Mesenchymal stem cell (in vitro differentiated cells and primary cell): ENCODE results near the gene MED27.

ENCODE experiments used
- DNase-seq: peaks from one replicate; pipeline ENCODE4 v3.0.0-alpha.2; 2013
- H2AFZ ChIP-seq: one replicate; pipeline ENCODE4 v1.6.1; 2013; ENCODE audit warnings: low read depth, mild to moderate bottlenecking, control low read depth, inconsistent platforms, low read length, moderate library complexity
- H2AK5ac ChIP-seq: 2 replicates; pipeline ENCODE4 v1.6.1; 2013; ENCODE audit warnings: low read length, moderate library complexity, mild to moderate bottlenecking, inconsistent platforms; ENCODE audit not compliant: severe bottlenecking
- H2BK120ac ChIP-seq: one replicate; pipeline ENCODE4 v1.6.1; 2013; ENCODE audit warnings: low read depth, mild to moderate bottlenecking, inconsistent platforms, low read length, moderate library complexity
- H2BK12ac ChIP-seq, 2 experiments: one replicate each; pipeline ENCODE4 v1.6.1; 2013; ENCODE audit warnings: inconsistent platforms in 2 of 2, low read length in 2 of 2, mild to moderate bottlenecking in 2 of 2, moderate library complexity in 2 of 2, control low read depth in 1 of 2
- H2BK15ac ChIP-seq: one replicate; pipeline ENCODE4 v1.6.1; 2013; ENCODE audit warnings: mild to moderate bottlenecking, low read depth, inconsistent platforms; ENCODE audit not compliant: poor library complexity, severe bottlenecking
- H2BK5ac ChIP-seq: 2 replicates; pipeline ENCODE4 v1.6.1; 2013; ENCODE audit warnings: low read depth, mild to moderate bottlenecking, low read length, control low read depth, inconsistent platforms; ENCODE audit not compliant: poor library complexity, severe bottlenecking
- H3K14ac ChIP-seq, 2 experiments: one replicate each; pipeline ENCODE4 v1.6.1; 2013; ENCODE audit warnings: inconsistent platforms in 2 of 2, low read length in 2 of 2, control low read depth in 1 of 2, mild to moderate bottlenecking in 1 of 2, moderate library complexity in 1 of 2
- H3K18ac ChIP-seq, 2 experiments: one replicate each; pipeline ENCODE4 v1.6.1; 2013; ENCODE audit warnings: inconsistent platforms in 2 of 2, low read length in 2 of 2, control low read depth in 1 of 2, low read depth in 1 of 2, mild to moderate bottlenecking in 1 of 2
- H3K23ac ChIP-seq, 2 experiments: one replicate each; pipeline ENCODE4 v1.6.1; 2013; ENCODE audit warnings: inconsistent platforms in 2 of 2, low read length in 2 of 2, mild to moderate bottlenecking in 2 of 2, moderate library complexity in 2 of 2, control low read depth in 1 of 2
- H3K27ac ChIP-seq: 2 replicates; pipeline ENCODE4 v1.5.1; 2013; ENCODE audit warnings: mild to moderate bottlenecking, moderate library complexity, low read length, control low read depth, inconsistent platforms; ENCODE audit not compliant: poor library complexity, severe bottlenecking
- H3K27me3 ChIP-seq, 2 experiments: 2 replicates each; pipeline versions ENCODE4 v1.6.1 to v1.7.0; 2013; ENCODE audit warnings: low read length in 2 of 2, mild to moderate bottlenecking in 2 of 2, moderate library complexity in 2 of 2, control low read depth in 1 of 2, inconsistent platforms in 1 of 2; ENCODE audit not compliant: control insufficient read depth in 1 of 2, insufficient read depth in 1 of 2
- H3K36me3 ChIP-seq, 2 experiments: 2 replicates each; pipeline versions ENCODE4 v1.6.1 to v1.7.0; 2013; ENCODE audit warnings: low read length in 2 of 2, control low read depth in 1 of 2, inconsistent platforms in 1 of 2, low read depth in 1 of 2, mild to moderate bottlenecking in 1 of 2; ENCODE audit not compliant: insufficient read depth in 2 of 2, control insufficient read depth in 1 of 2
- H3K4ac ChIP-seq, 2 experiments: one replicate each; pipeline ENCODE4 v1.6.1; 2013; ENCODE audit warnings: inconsistent platforms in 2 of 2, low read length in 2 of 2, mild to moderate bottlenecking in 2 of 2, moderate library complexity in 2 of 2, control low read depth in 1 of 2, low read depth in 1 of 2
- H3K4me1 ChIP-seq: 2 replicates; pipeline ENCODE4 v1.6.1; 2013; ENCODE audit warnings: low read depth, low read length, control low read depth; ENCODE audit not compliant: control insufficient read depth, insufficient read depth
- H3K4me2 ChIP-seq: 2 replicates; pipeline ENCODE4 v1.6.1; 2013; ENCODE audit warnings: low read length, mild to moderate bottlenecking, inconsistent platforms; ENCODE audit not compliant: poor library complexity, severe bottlenecking
- H3K4me3 ChIP-seq, 2 experiments: 2 replicates each; pipeline versions ENCODE4 v1.5.1 to v1.7.0; 2013; ENCODE audit warnings: low read length in 2 of 2, mild to moderate bottlenecking in 2 of 2, control low read depth in 1 of 2, low read depth in 1 of 2; ENCODE audit not compliant: insufficient read depth in 1 of 2
- H3K79me1 ChIP-seq: replicated peaks from 2 replicates; pipeline ENCODE4 v1.6.1; 2013; ENCODE audit warnings: mild to moderate bottlenecking, control low read depth, low read length, inconsistent platforms; ENCODE audit not compliant: poor library complexity, severe bottlenecking
- H3K9ac ChIP-seq: 2 replicates; pipeline ENCODE4 v1.7.0; 2013; ENCODE audit warnings: mild to moderate bottlenecking, low read length, moderate library complexity
- H3K9me3 ChIP-seq: 2 replicates; pipeline ENCODE4 v1.7.0; 2013; ENCODE audit warnings: mild to moderate bottlenecking, low read length; ENCODE audit not compliant: control insufficient read depth
- H4K8ac ChIP-seq: one replicate; pipeline ENCODE4 v1.6.1; 2013; ENCODE audit warnings: inconsistent platforms, mild to moderate bottlenecking, low read length, moderate library complexity
- H4K91ac ChIP-seq: one replicate; pipeline ENCODE4 v1.6.1; 2013; ENCODE audit warnings: mild to moderate bottlenecking, low read length, inconsistent platforms
- WGBS: methylation state at CpG from one replicate; pipeline ENCODE4 v1.1.7; 2013; ENCODE audit warnings: mixed read lengths; 5-methylcytosine and 5-hydroxymethylcytosine counted together

MED27 gene

DNA sequence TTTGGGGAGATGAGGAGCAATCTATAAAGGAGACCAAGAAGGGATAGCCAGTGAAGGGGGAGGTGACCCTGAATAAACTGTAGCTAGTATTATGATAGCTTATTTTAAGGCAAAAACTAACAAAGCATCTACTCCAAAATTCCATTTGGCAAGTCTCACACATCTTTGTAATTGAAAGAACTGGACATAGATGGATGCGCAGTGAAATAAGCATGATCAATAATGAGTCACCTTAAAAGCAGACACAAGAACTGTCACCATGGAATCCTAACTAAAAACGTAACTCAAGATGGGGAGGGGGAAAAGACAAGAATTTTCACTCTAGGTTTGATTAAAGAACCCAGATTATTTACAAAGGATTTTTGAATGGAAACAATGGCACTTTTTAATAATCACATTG, 164.5 kb downstream of the MED27 start:
- Histone ChIP-seq H3K27me3 (no peaks in the 10 kb centered on the region), H3K18ac (no peak overlapping the region), H3K9me3 (no peaks in the 10 kb centered on the region), H3K27ac (no peak overlapping the region), H3K4me3 (no peak overlapping the region), H3K9ac (no peak overlapping the region), H2AK5ac (no peak overlapping the region), H2BK120ac (no peak overlapping the region), H2BK15ac (no peak overlapping the region), H3K4ac (no peak overlapping the region), H2BK12ac (no peak overlapping the region), H3K14ac (no peak overlapping the region), H2BK5ac (no peak overlapping the region), H3K4me2 (no peak overlapping the region), H3K79me1 (peaks cover 34% of the 10 kb centered on the region), H3K23ac (no peak overlapping the region), H4K8ac (no peak overlapping the region), H3K4me1 (no peaks in the 10 kb centered on the region), H3K36me3 (peaks cover 0 to 3% of the 10 kb centered on the region in 2 experiments), H2AFZ (no peak overlapping the region), H4K91ac (no peak overlapping the region)
- 50% methylated on average over 2 of the region's 2 CpGs for WGBS
- no peak for DNase-seq

GRCh38 chr9:131912671-131913070, 167.0 kb downstream of the MED27 start:
- Histone ChIP-seq H3K27me3 (no peaks in the 10 kb centered on the region), H3K27ac (no peak overlapping the region), H3K9ac (no peak overlapping the region), H4K91ac (no peak overlapping the region), H3K4me1 (no peaks in the 10 kb centered on the region), H2BK120ac (no peak overlapping the region), H3K4me2 (no peak overlapping the region), H2AK5ac (no peak overlapping the region), H3K36me3 (peaks cover 0 to 3% of the 10 kb centered on the region in 2 experiments), H3K79me1 (peaks cover 27% of the 10 kb centered on the region), H2BK12ac (no peak overlapping the region), H3K9me3 (no peaks in the 10 kb centered on the region), H3K4ac (no peak overlapping the region), H2BK15ac (no peak overlapping the region), H3K18ac (no peak overlapping the region), H3K4me3 (no peak overlapping the region), H4K8ac (no peak overlapping the region), H2AFZ (no peak overlapping the region), H3K14ac (no peak overlapping the region), H2BK5ac (no peak overlapping the region), H3K23ac (no peak overlapping the region)
- 100% methylated on average over 1 of the region's 3 CpGs for WGBS
- no peak for DNase-seq

- Histone ChIP-seq H3K23ac (no peak overlapping the region), H3K27ac (no peak overlapping the region), H3K79me1 (peaks cover 23% of the 10 kb centered on the region), H2BK15ac (no peak overlapping the region), H3K18ac (no peak overlapping the region), H3K4me2 (no peak overlapping the region), H2AK5ac (no peak overlapping the region), H4K91ac (no peak overlapping the region), H3K4me3 (no peak overlapping the region), H3K4me1 (no peaks in the 10 kb centered on the region), H3K9me3 (no peaks in the 10 kb centered on the region), H3K4ac (no peak overlapping the region), H3K36me3 (peaks cover 0 to 3% of the 10 kb centered on the region in 2 experiments), H2BK120ac (no peak overlapping the region), H3K9ac (no peak overlapping the region), H4K8ac (no peak overlapping the region), H2AFZ (no peak overlapping the region), H3K14ac (no peak overlapping the region), H2BK12ac (no peak overlapping the region), H3K27me3 (no peaks in the 10 kb centered on the region), H2BK5ac (no peak overlapping the region)
- DNase-seq = no peak
- WGBS = 97% methylated on average over 1 of the region's 1 CpG
Measured at GRCh38 chr9:131912069-131912468, 167.6 kb downstream of the MED27 start.

DNA sequence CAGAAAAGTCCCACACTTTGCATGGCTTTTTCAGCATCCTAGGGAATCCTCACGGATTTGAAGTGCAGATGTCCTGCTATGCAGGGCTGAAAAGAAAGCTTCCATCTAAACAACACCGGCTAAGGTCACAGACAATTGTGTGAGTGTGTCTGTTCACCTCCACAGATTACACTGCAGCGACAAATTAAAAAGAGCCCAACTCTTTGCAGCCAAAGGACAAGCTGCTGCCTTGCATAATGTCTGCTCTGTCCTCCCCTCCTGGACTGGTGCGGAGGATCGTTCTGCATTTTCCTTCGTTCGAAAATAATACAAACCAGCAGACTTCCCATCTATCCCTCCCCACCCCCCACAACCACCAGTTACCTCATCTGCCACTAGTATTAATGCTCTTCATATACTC, 169.1 kb downstream of the MED27 start:
- Histone ChIP-seq H3K4me1 (no peaks in the 10 kb centered on the region), H4K91ac (no peak overlapping the region), H3K9me3 (no peaks in the 10 kb centered on the region), H3K27ac (no peak overlapping the region), H2AFZ (no peak overlapping the region), H3K4ac (no peak overlapping the region), H2BK5ac (no peak overlapping the region), H2BK120ac (no peak overlapping the region), H3K4me3 (no peak overlapping the region), H3K9ac (no peak overlapping the region), H2BK12ac (no peak overlapping the region), H4K8ac (no peak overlapping the region), H2AK5ac (no peak overlapping the region), H2BK15ac (no peak overlapping the region), H3K36me3 (peaks cover 0 to 3% of the 10 kb centered on the region in 2 experiments), H3K4me2 (no peak overlapping the region), H3K18ac (no peak overlapping the region), H3K79me1 (peaks cover 22% of the 10 kb centered on the region), H3K27me3 (no peaks in the 10 kb centered on the region), H3K14ac (no peak overlapping the region), H3K23ac (no peak overlapping the region)
- WGBS = 85% methylated on average over 7 of the region's 7 CpGs
- DNase-seq = no peak
